Mammary epithelial cell (primary cell): ENCODE data around the gene CFAP74.

Experiments used
- EZH2 ChIP-seq: IDR thresholded peaks from 2 replicates; pipeline ENCODE4 v1.6.1; 2012; ENCODE audit warnings: low read length, inconsistent platforms, borderline replicate concordance
- TF ChIP-seq, protein P1 (sequence below), 2 donors: IDR thresholded peaks in 1 of 2; conservative IDR thresholded peaks in 1 of 2; 2 replicates each; pipeline ENCODE4 v1.5.1; 2011 to 2012; ENCODE audit warnings: inconsistent platforms in 2 of 2, low read length in 2 of 2, mild to moderate bottlenecking in 2 of 2, control low read depth in 1 of 2, low read depth in 1 of 2; ENCODE audit not compliant: insufficient read depth in 1 of 2; ENCODE audit errors: extremely low read depth in 1 of 2

DNA sequence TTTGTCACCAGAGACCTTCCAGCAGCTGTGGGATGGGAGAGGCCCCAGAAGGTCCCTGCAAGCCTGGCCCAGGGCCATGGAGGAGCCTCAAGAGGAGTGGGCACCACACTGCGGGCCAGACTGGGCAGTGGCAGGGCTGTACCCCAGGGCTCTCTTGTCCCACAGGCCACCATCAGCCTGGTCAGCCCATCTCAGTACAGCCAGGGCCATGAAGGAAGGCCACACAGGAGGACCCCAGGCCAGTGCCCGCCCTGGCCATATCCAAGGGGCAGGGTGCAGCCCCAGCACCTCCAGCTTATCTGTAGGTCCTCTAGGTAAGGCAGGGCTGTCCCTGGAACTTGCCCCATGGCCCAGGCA is 109.6 kb downstream of the CFAP74 start:
- TF ChIP-seq EZH2 = no peak
- TF ChIP-seq, protein P1, sequence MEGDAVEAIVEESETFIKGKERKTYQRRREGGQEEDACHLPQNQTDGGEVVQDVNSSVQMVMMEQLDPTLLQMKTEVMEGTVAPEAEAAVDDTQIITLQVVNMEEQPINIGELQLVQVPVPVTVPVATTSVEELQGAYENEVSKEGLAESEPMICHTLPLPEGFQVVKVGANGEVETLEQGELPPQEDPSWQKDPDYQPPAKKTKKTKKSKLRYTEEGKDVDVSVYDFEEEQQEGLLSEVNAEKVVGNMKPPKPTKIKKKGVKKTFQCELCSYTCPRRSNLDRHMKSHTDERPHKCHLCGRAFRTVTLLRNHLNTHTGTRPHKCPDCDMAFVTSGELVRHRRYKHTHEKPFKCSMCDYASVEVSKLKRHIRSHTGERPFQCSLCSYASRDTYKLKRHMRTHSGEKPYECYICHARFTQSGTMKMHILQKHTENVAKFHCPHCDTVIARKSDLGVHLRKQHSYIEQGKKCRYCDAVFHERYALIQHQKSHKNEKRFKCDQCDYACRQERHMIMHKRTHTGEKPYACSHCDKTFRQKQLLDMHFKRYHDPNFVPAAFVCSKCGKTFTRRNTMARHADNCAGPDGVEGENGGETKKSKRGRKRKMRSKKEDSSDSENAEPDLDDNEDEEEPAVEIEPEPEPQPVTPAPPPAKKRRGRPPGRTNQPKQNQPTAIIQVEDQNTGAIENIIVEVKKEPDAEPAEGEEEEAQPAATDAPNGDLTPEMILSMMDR (conservative IDR thresholded peaks at IDR 0.05 in 1 of 2, IDR thresholded peaks at IDR 0.05 in 1 of 2; ENCODE audit: extremely low read depth in 1 of 2, insufficient read depth in 1 of 2, low read depth in 1 of 2, low read length in 2 of 2) = no peak
